ENCODE measurements around the gene CACNA1I.
"Not testable (repeated sequence)": the region's sequence is repeated elsewhere in the genome, so short reads cannot be mapped to it uniquely, and the experiment has no call there.

CACNA1I gene

DNA sequence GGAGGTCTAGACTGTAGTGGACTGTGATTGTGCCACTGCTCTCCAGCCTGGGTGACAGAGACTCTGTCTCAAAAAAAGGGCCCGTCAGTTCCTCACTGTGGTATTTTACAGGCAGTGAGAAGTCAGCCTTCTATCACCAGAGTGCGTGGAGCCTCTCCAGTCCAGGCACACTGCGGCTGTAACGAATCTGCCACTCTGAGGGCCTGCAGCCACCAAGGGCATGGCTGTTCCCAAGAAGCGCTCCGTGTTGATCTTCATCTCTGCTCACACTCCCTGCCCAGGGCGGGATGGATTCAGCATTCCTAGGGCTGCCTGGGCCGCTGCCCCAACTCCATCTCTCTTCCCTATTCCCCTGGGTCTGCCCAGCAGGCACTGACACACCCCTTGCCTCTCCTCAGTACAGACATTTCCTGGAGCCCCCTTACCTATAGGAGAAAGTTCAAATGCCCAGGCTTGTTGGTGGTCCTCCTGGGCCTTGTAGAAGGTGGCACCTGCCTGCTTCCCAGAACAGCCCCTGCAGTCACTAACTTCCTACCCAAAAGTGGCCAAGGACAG, 148.4 kb downstream of the CACNA1I start:
- no peak for DNase-seq (ENCODE audit: low read depth in 2 of 2)

- no peak for DNase-seq (ENCODE audit: low read depth in 2 of 2)
Observed at GRCh38 chr22:39719559-39720450, 149.3 kb downstream of the CACNA1I start.

GRCh38 chr22:39721206-39722031, 150.9 kb downstream of the CACNA1I start:
- no peak for DNase-seq (ENCODE audit: low read depth in 2 of 2)

DNA sequence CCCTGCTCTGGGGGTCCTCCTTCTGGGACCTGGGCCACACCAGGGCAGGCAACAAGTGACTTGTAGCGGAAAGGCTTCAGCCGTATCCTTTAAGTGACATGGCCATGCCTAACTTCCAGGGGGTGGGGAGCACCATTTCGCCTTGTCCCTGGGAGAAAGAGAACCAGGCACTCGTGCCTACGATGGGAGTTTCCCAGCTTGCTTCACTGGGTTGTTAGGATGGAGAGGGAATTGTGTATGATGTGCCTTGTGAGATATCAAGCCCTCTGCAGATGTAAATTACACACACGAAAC, 151.4 kb downstream of the CACNA1I start:
- DNase-seq (ENCODE audit: low read depth in 2 of 2), result no peak

GRCh38 chr22:39722501-39722900, 151.9 kb downstream of the CACNA1I start:
- DNase-seq (ENCODE audit: low read depth in 2 of 2), result no peak

GRCh38 chr22:39723463-39723862, 152.9 kb downstream of the CACNA1I start:
- DNase-seq (ENCODE audit: low read depth in 2 of 2), result no peak

- DNase-seq (ENCODE audit: low read depth in 2 of 2), result no peak
Observed at GRCh38 chr22:39723899-39724351, 153.4 kb downstream of the CACNA1I start.

DNA sequence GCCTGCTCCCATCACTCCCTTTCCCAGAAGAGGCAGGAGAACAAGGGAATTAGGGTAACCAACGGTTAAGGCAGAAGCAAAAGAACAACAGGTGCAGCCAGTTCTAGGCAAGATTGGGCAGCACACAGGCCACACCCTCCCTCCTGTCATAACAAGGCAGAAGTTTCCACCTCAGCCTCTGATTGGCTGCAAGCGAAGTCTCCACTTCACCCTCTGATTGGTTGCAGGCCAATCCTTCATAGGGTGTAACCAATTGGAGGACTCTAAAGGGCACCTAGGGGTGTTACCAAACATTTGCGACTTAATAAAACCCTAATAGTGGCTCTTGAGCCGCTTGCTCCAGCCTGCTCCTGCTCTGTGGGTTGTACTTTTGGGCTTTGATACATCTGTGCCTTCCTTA, 153.8 kb downstream of the CACNA1I start:
- DNase-seq (ENCODE audit: low read depth in 2 of 2), result no peak

- no peak for DNase-seq (ENCODE audit: low read depth in 2 of 2)
Observed at GRCh38 chr22:39724857-39725256, 154.3 kb downstream of the CACNA1I start.

GRCh38 chr22:39725351-39726035, 154.9 kb downstream of the CACNA1I start:
- no peak for DNase-seq (ENCODE audit: low read depth in 2 of 2)

DNA sequence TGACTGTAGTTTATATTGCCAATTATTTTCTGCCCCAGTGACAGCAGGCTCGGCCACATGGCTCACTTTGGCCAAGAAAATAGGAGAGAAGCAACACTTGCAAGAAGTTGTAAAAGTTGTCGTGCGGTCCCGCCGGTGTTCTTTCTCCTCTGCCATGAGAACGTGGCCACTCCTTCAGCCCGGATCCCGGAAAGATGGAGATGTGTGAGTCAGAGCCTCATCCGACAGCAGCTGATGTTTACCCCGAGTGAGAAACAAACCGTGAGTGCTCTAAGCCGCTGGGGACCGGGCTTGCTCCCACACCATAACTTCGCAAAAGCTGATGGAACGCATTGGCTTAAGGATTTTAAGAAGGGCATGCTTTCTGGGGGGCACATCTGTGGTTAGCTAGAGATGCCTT, 157.0 kb downstream of the CACNA1I start:
- DNase-seq (ENCODE audit: low read depth in 2 of 2), result no peak

DNA sequence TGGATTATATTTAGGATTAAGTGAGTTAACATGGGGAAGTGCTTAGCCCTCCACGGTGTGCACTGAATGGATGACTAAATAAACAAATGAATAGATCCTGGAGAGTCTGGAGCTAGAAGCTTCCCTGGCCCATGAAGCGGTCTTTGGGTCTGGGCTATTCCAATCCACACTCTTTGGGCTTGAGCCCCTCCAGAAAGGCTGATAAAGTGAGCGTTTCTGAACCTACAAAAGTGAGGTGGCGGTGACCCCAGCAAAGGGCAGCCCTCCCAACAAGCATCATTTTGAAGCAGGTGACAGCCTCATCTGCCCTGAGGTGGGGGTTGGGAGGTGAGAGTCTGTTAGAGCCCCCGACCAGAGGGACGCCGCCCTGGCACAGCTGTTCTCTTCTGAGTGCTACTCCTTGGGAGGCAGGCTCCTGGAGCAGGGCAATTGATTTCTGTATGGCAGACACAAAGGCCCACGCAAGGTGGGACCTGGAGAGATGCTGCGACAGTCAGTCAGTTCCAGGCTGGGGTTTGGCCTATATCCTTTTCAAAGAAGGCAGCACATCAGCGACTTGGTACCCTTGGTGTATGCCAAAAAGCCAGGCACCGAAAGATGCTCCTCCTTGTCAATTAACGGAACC, 157.8 kb downstream of the CACNA1I start:
- DNase-seq (ENCODE audit: low read depth in 2 of 2), result no peak

GRCh38 chr22:39729141-39729934, 158.8 kb downstream of the CACNA1I start:
- DNase-seq (ENCODE audit: low read depth in 2 of 2), result no peak

- DNase-seq (ENCODE audit: low read depth in 2 of 2), result no peak
Observed at GRCh38 chr22:39731481-39731880, 160.9 kb downstream of the CACNA1I start.

GRCh38 chr22:39731881-39732555, 161.5 kb downstream of the CACNA1I start:
- DNase-seq (ENCODE audit: low read depth in 2 of 2), result no peak

GRCh38 chr22:39732625-39733024, 162.1 kb downstream of the CACNA1I start:
- DNase-seq (ENCODE audit: low read depth in 2 of 2), result no peak

DNA sequence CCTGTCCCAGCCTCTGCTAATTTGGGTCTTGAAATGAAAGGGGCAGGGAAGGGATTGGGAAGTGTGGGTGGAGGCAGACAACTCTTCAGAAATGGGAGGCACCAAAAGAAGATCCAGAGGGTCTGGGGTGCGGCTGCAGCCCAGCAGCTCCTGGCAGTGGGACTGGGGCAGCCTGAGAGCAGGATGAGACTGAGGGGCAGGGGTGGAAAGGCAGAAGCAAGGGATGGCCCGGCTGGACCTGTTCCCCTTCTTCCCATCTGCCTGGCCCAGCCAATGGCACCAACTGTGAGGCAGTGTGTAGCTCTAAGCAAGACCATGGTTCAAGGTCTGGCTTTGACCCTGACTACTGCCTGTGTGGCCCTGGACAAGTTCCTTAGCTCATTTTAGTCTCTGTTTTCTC, 162.6 kb downstream of the CACNA1I start:
- DNase-seq (ENCODE audit: low read depth in 2 of 2), result no peak

DNA sequence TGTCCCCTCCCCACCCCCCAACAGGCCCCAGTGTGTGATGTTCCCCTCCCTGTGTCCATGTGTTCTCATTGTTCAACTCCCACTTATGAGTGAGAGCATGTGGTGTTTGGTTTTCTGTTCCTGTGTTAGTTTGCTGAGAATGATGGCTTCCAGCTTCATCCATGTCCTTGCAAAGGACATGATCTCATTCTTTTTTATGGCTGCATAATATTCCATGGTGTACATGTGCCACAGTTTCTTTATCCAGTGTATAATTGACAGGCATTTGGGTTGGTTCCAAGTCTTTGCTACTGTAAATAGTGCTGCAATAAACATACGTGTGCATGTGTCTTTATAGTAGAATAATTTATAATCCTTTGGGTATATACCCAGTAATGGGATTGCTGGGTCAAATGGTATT, 163.5 kb downstream of the CACNA1I start:
- DNase-seq (ENCODE audit: low read depth in 2 of 2), result not testable (repeated sequence)

- DNase-seq (ENCODE audit: low read depth in 2 of 2), result no peak
Observed at GRCh38 chr22:39734866-39735265, 164.3 kb downstream of the CACNA1I start.

GRCh38 chr22:39735776-39736175, 165.2 kb downstream of the CACNA1I start:
- no peak for DNase-seq (ENCODE audit: low read depth in 2 of 2)
